ENCODE results near the gene CLEC4M. TPM values are rescaled to one million over a fixed set of nuclear protein-coding genes. Genes with fewer than 3 reads are reported as not detected.

Gene CLEC4M
- total RNA-seq, 1 donor from 2014 or later: not detected

- H3K4me3 Mint-ChIP-seq (ENCODE audit: unreplicated experiment): no peak overlapping the region
- H3K27me3 Mint-ChIP-seq (ENCODE audit: unreplicated experiment): peaks cover 5% of the 10 kb centered on the region
- no peak for DNase-seq (ENCODE audit: low spot score)
- no peaks in the 10 kb centered on the region for H3K9me3 Mint-ChIP-seq (ENCODE audit: unreplicated experiment)
- no peak overlapping the region for H3K27ac Mint-ChIP-seq (ENCODE audit: unreplicated experiment)
- no peaks in the 10 kb centered on the region for H3K4me1 Mint-ChIP-seq (ENCODE audit: unreplicated experiment)
- TF ChIP-seq CTCF (IDR thresholded peaks at IDR 0.05; ENCODE audit: unreplicated experiment): no peak
- H3K36me3 Mint-ChIP-seq (ENCODE audit: low read depth, unreplicated experiment): no peaks in the 10 kb centered on the region
Measured at GRCh38 chr19:7740682-7741054, 22.4 kb upstream of the CLEC4M start.

DNA sequence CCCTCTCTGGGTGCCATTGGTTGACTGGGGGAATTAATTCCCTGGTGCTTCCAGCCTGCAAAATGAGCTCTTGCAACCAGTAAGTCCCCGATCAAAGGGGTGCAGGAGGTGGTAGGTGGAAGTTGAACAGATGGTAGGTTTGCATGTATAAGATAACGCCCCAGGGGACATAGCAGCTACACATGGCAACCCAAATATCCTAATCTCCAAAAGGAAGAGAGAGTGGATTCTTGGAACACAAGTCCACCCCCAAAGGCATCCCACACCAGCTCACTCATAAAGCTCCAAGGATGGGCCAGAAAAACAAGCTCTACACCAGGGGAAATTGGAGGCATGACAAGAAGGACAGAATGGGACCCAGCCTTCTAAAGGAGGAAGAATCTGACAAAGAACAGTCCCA is 20.5 kb upstream of the CLEC4M start:
- H3K4me3 Mint-ChIP-seq (ENCODE audit: unreplicated experiment): no peak overlapping the region
- H3K36me3 Mint-ChIP-seq (ENCODE audit: low read depth, unreplicated experiment): no peaks in the 10 kb centered on the region
- TF ChIP-seq CTCF (IDR thresholded peaks at IDR 0.05; ENCODE audit: unreplicated experiment): no peak
- no peak for DNase-seq (ENCODE audit: low spot score)
- no peaks in the 10 kb centered on the region for H3K9me3 Mint-ChIP-seq (ENCODE audit: unreplicated experiment)
- peaks cover 4% of the 10 kb centered on the region for H3K27me3 Mint-ChIP-seq (ENCODE audit: unreplicated experiment)
- H3K4me1 Mint-ChIP-seq (ENCODE audit: unreplicated experiment): no peaks in the 10 kb centered on the region
- H3K27ac Mint-ChIP-seq (ENCODE audit: unreplicated experiment): no peak overlapping the region

- peaks cover 3% of the 10 kb centered on the region for H3K27me3 Mint-ChIP-seq (ENCODE audit: unreplicated experiment)
- no peak for DNase-seq (ENCODE audit: low spot score)
- H3K27ac Mint-ChIP-seq (ENCODE audit: unreplicated experiment): no peak overlapping the region
- H3K36me3 Mint-ChIP-seq (ENCODE audit: low read depth, unreplicated experiment): peaks cover 3% of the 10 kb centered on the region
- H3K9me3 Mint-ChIP-seq (ENCODE audit: unreplicated experiment): no peaks in the 10 kb centered on the region
- no peak overlapping the region for H3K4me3 Mint-ChIP-seq (ENCODE audit: unreplicated experiment)
- H3K4me1 Mint-ChIP-seq (ENCODE audit: unreplicated experiment): no peaks in the 10 kb centered on the region
- TF ChIP-seq CTCF (IDR thresholded peaks at IDR 0.05; ENCODE audit: unreplicated experiment): no peak
Measured at GRCh38 chr19:7742991-7743390, 20.1 kb upstream of the CLEC4M start.

GRCh38 chr19:7743425-7743841 is 19.6 kb upstream of the CLEC4M start:
- Mint-ChIP-seq H3K4me1 (ENCODE audit: unreplicated experiment) (no peaks in the 10 kb centered on the region), H3K27ac (ENCODE audit: unreplicated experiment) (no peak overlapping the region), H3K9me3 (ENCODE audit: unreplicated experiment) (no peaks in the 10 kb centered on the region), H3K27me3 (ENCODE audit: unreplicated experiment) (peaks cover 2% of the 10 kb centered on the region), H3K36me3 (ENCODE audit: low read depth, unreplicated experiment) (peaks cover 4% of the 10 kb centered on the region), H3K4me3 (ENCODE audit: unreplicated experiment) (no peak overlapping the region)
- no peak for DNase-seq (ENCODE audit: low spot score)
- TF ChIP-seq CTCF (IDR thresholded peaks at IDR 0.05; ENCODE audit: unreplicated experiment): no peak

DNA sequence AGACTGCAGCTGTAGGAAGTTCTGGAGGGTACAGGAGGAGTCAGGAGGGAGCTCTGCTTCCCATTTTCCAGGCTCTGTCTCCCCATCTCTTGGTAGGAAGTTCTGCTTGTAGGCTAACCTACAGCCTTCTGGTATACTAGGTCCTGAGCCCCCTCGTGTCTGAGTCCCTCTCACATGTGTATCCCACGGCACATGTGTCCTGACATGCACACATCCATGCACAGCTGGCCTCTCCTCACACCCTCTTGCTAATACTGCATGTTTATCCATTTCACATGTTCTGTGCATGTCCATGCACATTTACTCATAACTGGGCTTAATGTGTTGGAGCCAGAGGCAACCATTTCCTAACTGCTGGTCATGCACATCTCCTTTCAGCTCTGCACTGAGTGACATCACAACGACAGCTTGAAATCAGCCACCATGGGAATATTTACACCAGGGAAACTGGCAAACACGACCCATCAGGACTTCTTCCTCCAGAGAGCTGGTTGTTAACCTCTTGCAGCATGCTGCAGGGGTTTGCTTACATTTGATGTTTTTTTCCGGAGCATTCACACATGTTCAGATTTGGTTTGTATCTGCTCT is 18.8 kb upstream of the CLEC4M start:
- no peak for TF ChIP-seq CTCF (IDR thresholded peaks at IDR 0.05; ENCODE audit: unreplicated experiment)
- H3K4me3 Mint-ChIP-seq (ENCODE audit: unreplicated experiment): no peak overlapping the region

More for the DNA sequence above, 18.8 kb upstream of the CLEC4M start:
- DNase-seq (ENCODE audit: low spot score): no peak
- Mint-ChIP-seq H3K27ac (ENCODE audit: unreplicated experiment) (no peak overlapping the region), H3K36me3 (ENCODE audit: low read depth, unreplicated experiment) (peaks cover 4% of the 10 kb centered on the region), H3K4me1 (ENCODE audit: unreplicated experiment) (no peaks in the 10 kb centered on the region), H3K9me3 (ENCODE audit: unreplicated experiment) (no peaks in the 10 kb centered on the region), H3K27me3 (ENCODE audit: unreplicated experiment) (peaks cover 2% of the 10 kb centered on the region)

Measured in endothelial cell (in vitro differentiated cells).